Uterus (tissue), 4 donors: ENCODE results near the gene CHRDL2. TPM values are rescaled to one million over a fixed set of nuclear protein-coding genes. Genes with fewer than 3 reads are reported as not detected.

Source experiments
- DNase-seq, 2 donors: peaks; one replicate each; pipeline ENCODE4 v3.0.0-alpha.2; 2019 to 2020
- H3K27ac ChIP-seq, 2 donors: fragments of 200-600 bp; sonication (generic); 1 replicate in 1 of 2; 2 replicates in 1 of 2; pipeline ENCODE4 v1.5.1; 2016 to 2018
- H3K27me3 ChIP-seq, 2 donors: fragments of 200-600 bp; sonication (generic); one replicate each; pipeline ENCODE4 v1.5.1; 2018 to 2019; ENCODE audit warnings: control low read depth in 1 of 2
- H3K36me3 ChIP-seq, 2 donors: fragments of 200-600 bp; sonication (generic); one replicate each; pipeline ENCODE4 v1.5.1; 2019; ENCODE audit warnings: control low read depth in 1 of 2
- H3K4me1 ChIP-seq, 2 donors: fragments of 200-600 bp; sonication (generic); one replicate each; pipeline ENCODE4 v1.5.1; 2018 to 2019; ENCODE audit warnings: control low read depth in 1 of 2
- H3K4me3 ChIP-seq, 2 donors: fragments of 200-600 bp; sonication (generic); 1 replicate in 1 of 2; 2 replicates in 1 of 2; pipeline ENCODE4 v1.5.1; 2018 to 2019; ENCODE audit warnings: mild to moderate bottlenecking in 1 of 2
- H3K9me3 ChIP-seq, 2 donors: fragments of 200-600 bp; sonication (generic); one replicate each; pipeline ENCODE4 v1.5.1; 2019; ENCODE audit warnings: control low read depth in 1 of 2
- CTCF ChIP-seq, 4 experiments: fragments of 200-600 bp in 2 of 4; fragments of 450-650 bp in 2 of 4; sonication (generic) in 2 of 4; IDR thresholded peaks; one replicate each; pipeline ENCODE4 v1.5.1; 2016 to 2019; ENCODE audit warnings: antibody characterized with exemption in 4 of 4, mild to moderate bottlenecking in 2 of 4, moderate library complexity in 1 of 4
- POLR2A ChIP-seq, 2 donors: fragments of 450-650 bp; IDR thresholded peaks; one replicate each; pipeline ENCODE4 v1.6.1; 2016; ENCODE audit warnings: antibody characterized with exemption in 2 of 2, mild to moderate bottlenecking in 1 of 2, moderate library complexity in 1 of 2
- intact Hi-C: fragments of 100-400 bp; cut with DNase I; formaldehyde crosslinking; loops from one replicate; pipeline ENCODE4 v1.15.1; 2023; ENCODE audit warnings: low total_unique reads
- total RNA-seq, 4 donors: library from RNA; depleted of rRNA in 3 of 4; stranded (reverse); fragments of >200 nt in 3 of 4; gene quantifications; one replicate each; pipeline versions ENCODE4 v1.1.0 to v1.2.4, GENCODE V29; 2014 to 2023
- donor health status: DM: yes; HTN: yes; CAD: no.

CHRDL2 gene
- total RNA-seq, 4 donors from 2014 or later = 0.41 to 115 (median 2.9) TPM

GRCh38 chr11:74703211-74703610 lies 28.0 kb downstream of the CHRDL2 start:
- Histone ChIP-seq H3K9me3 (no peaks in the 10 kb centered on the region), H3K4me1 (no peaks in the 10 kb centered on the region), H3K36me3 (no peaks in the 10 kb centered on the region), H3K4me3 (no peak overlapping the region), H3K27ac (no peak overlapping the region), H3K27me3 (no peaks in the 10 kb centered on the region)
- DNase-seq = no peak
- intact Hi-C loops = no loop called here
- no peak for TF ChIP-seq POLR2A (IDR thresholded peaks at IDR 0.05)
- TF ChIP-seq CTCF (IDR thresholded peaks at IDR 0.05) = no peak

GRCh38 chr11:74702383-74703007 lies 28.7 kb downstream of the CHRDL2 start:
- TF ChIP-seq CTCF (IDR thresholded peaks at IDR 0.05) (peak; percentile 70 to 90 (median 78)), POLR2A (IDR thresholded peaks at IDR 0.05) (no peak)
- Histone ChIP-seq H3K4me1 (no peaks in the 10 kb centered on the region), H3K36me3 (no peaks in the 10 kb centered on the region), H3K27me3 (no peaks in the 10 kb centered on the region), H3K4me3 (no peak overlapping the region), H3K27ac (peak overlapping the region; percentile 4 to 53), H3K9me3 (no peaks in the 10 kb centered on the region)
- peak; percentile 74 to 77 for DNase-seq
- intact Hi-C loops = no loop called here

- intact Hi-C loops = no loop called here
- Histone ChIP-seq H3K27ac (no peak overlapping the region), H3K4me3 (no peak overlapping the region), H3K4me1 (no peaks in the 10 kb centered on the region), H3K36me3 (no peaks in the 10 kb centered on the region), H3K27me3 (no peaks in the 10 kb centered on the region), H3K9me3 (no peaks in the 10 kb centered on the region)
- no peak for DNase-seq
- TF ChIP-seq POLR2A (IDR thresholded peaks at IDR 0.05) = no peak
These were observed 29.9 kb downstream of the CHRDL2 start for GRCh38 chr11:74701351-74701750.

- Histone ChIP-seq H3K4me3 (no peak overlapping the region), H3K27ac (peak overlapping the region in 1 of 2 donors; percentile 87), H3K27me3 (no peaks in the 10 kb centered on the region), H3K36me3 (no peaks in the 10 kb centered on the region), H3K4me1 (peaks cover 0 to 6% of the 10 kb centered on the region in 2 donors), H3K9me3 (no peaks in the 10 kb centered on the region)
- no peak for DNase-seq
- TF ChIP-seq CTCF (IDR thresholded peaks at IDR 0.05) (no peak), POLR2A (IDR thresholded peaks at IDR 0.05) (no peak)
- intact Hi-C loops = no loop called here
These were observed 31.4 kb downstream of the CHRDL2 start for GRCh38 chr11:74699615-74700396.

- peak overlapping the region; percentile 87 to 92 for H3K27ac ChIP-seq
- no peak for DNase-seq
- H3K27me3 ChIP-seq = no peaks in the 10 kb centered on the region
- H3K36me3 ChIP-seq = no peaks in the 10 kb centered on the region
- H3K4me1 ChIP-seq = peaks cover 0 to 6% of the 10 kb centered on the region in 2 donors
- H3K9me3 ChIP-seq = no peaks in the 10 kb centered on the region
- no peak overlapping the region for H3K4me3 ChIP-seq
- intact Hi-C loops = no loop called here
- no peak for TF ChIP-seq CTCF (IDR thresholded peaks at IDR 0.05)
- no peak for TF ChIP-seq POLR2A (IDR thresholded peaks at IDR 0.05)
These were observed 33.5 kb downstream of the CHRDL2 start for GRCh38 chr11:74697722-74698121.
